SJSA1 (cell line): ENCODE measurements around the gene FUT2. TPM values are rescaled to one million over a fixed set of nuclear protein-coding genes. Genes with fewer than 3 reads are reported as not detected.

ENCODE experiments used
- DNase-seq, 2 experiments: peaks; one replicate each; pipeline ENCODE4 v3.0.0-alpha.2; 2015 to 2020; ENCODE audit warnings: low spot score in 2 of 2, low read depth in 1 of 2
- H3K27ac ChIP-seq: fragments of 250-450 bp; sonication (Bioruptor Pico); 2 replicates; pipeline ENCODE4 v1.5.1; 2020; ENCODE audit warnings: mild to moderate bottlenecking, moderate library complexity
- H3K27me3 ChIP-seq: fragments of 250-450 bp; sonication (Bioruptor Pico); replicated peaks from 2 replicates; pipeline ENCODE4 v1.5.1; 2020; ENCODE audit warnings: mild to moderate bottlenecking, moderate library complexity
- H3K36me3 ChIP-seq: fragments of 250-450 bp; sonication (Bioruptor Pico); 2 replicates; pipeline ENCODE4 v1.5.1; 2020; ENCODE audit warnings: mild to moderate bottlenecking
- H3K4me1 ChIP-seq: fragments of 250-450 bp; sonication (Bioruptor Pico); replicated peaks from 2 replicates; pipeline ENCODE4 v1.6.1; 2021; ENCODE audit warnings: mild to moderate bottlenecking
- H3K4me3 ChIP-seq: fragments of 250-450 bp; sonication (Bioruptor Pico); 2 replicates; pipeline ENCODE4 v1.5.1; 2020; ENCODE audit warnings: mild to moderate bottlenecking
- H3K9me3 ChIP-seq: fragments of 250-450 bp; sonication (Bioruptor Pico); replicated peaks from 2 replicates; pipeline ENCODE4 v1.5.1; 2020; ENCODE audit warnings: mild to moderate bottlenecking
- total RNA-seq: library from RNA; depleted of rRNA; stranded (reverse); fragments of >200 nt; shearing (Covaris generic); gene quantifications from 2 replicates; pipeline ENCODE4 v1.2.3, GENCODE V29; 2014

The FUT2 gene
- total RNA-seq, 1 experiment from 2014 or later, result not detected

DNA sequence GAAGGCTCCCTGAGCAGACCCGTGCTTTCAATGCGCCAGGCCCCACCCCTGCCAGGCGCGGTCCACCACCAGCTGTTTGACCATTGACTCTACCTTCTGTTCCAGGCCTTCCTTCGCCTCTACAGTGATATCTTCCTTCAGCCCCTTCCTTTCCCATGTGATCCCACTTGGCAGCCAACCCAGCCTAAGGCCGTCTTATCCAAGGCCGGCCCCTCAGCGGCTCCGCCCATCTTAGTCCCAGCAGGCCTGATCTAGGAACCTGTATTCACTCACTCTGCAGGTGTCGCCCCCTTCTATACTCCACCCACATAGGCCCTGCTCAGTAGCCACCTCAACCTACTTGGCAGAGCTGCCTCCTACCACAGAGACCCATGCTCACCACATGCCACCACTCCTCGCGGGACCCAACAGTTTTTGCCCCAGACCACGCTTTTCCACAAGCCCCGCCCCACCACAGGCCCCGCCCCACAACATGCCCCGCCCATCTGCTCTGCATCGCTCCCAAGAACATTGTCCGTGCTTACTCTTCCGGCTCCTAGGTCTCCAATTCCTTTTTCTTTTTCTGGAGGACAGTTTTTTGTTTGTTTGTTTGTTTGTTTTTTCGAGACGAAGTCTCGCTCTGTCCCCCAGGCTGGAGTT, 41.7 kb downstream of the FUT2 start:
- Histone ChIP-seq H3K4me1 (peaks cover 7% of the 10 kb centered on the region), H3K4me3 (no peak overlapping the region), H3K27ac (no peak overlapping the region), H3K9me3 (0 out of 2 replicates have a peak, but pooled peaks cover 2% of the 10 kb centered on the region), H3K27me3 (peaks cover 6% of the 10 kb centered on the region), H3K36me3 (no peaks in the 10 kb centered on the region)
- no peak for DNase-seq

DNA sequence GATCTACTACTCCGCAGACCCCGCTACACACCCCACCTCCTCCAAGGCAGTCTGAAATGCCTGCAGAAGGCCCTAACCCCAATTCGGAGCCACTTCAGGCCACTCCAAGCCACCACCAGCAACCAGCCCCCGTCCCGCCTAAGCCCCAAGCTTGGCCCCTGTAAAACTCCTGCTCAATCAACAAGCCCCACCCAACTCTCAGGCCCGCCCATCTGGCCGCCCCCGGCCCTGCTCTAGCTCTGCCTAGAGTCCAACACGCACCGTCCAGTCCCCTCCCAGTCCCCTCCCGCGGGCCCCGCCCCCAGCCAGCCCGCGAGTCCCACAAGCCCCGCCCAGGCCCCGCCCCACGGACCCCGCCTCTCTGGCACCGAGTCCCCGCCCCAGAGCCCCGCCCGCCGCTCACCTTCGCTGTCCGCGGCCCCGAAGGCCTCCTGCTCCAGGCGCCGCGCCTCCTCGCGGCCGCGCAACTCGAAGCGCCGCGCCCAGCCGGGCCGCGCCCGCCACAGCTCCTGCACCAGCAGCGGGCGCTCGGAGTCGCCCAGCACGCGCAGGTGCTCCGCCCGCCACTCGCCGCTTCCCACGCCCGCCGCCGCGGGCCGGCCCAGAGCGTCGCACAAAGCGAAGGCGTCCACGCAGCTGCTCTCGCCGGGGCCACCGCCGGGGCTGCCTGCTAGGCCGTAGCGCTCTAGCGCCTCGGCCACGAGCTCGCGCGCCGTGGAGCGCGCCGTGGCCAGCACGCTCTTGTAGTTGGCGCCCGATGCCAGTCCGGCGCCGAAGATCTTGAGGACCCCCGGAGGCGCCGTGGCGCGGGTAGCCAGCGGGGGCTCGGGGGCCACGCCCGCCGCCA, 43.0 kb downstream of the FUT2 start:
- H3K27ac ChIP-seq, result no peak overlapping the region

DNA sequence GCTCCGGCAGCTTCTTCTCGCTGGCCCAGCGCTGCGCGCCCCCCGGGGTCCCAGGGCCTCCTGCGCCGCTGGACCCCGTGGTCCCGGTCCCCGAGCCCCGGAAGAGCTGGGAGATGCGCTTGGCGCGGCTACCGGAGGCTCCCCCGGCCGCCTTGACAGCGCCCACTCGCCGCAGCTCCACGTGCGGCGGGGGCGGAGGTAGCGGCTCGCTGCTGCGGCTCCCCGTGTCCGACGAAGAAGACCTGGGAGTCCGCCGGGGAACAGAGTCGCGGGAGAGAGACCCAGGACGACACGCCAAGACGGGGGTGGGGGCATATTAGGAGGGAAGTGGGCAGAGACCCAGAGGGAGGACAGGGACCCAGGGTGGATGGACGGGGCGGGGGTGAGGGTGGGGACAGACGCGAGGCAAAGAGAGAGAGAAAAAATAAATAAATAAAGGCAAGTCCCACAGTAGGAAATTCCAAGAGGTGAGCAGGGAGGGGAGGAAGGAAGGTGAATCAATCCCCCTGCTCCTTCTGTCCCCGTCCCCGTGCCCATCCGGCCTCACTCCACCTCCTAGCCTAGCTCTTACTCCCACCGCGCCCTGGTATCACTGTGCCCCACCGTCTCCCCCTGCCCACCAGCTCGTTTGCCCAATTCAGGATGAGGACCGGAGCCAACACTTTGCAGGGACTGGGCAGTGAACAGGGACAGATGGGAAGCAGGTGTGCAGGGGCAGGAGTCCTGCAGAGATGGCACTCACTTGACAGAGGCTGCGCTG, 43.8 kb downstream of the FUT2 start:
- H3K27me3 ChIP-seq, result peaks cover 6% of the 10 kb centered on the region
- no peak overlapping the region for H3K27ac ChIP-seq
- no peak for DNase-seq

More for the DNA sequence above, 43.0 kb downstream of the FUT2 start:
- H3K4me3 ChIP-seq, result peak overlapping the region; percentile 37
- H3K9me3 ChIP-seq, result 0 out of 2 replicates have a peak, but pooled peaks cover 2% of the 10 kb centered on the region
- no peaks in the 10 kb centered on the region for H3K36me3 ChIP-seq
- peaks cover 6% of the 10 kb centered on the region for H3K27me3 ChIP-seq
- peaks cover 7% of the 10 kb centered on the region for H3K4me1 ChIP-seq
- peak; percentile 43 to 94 for DNase-seq

DNA sequence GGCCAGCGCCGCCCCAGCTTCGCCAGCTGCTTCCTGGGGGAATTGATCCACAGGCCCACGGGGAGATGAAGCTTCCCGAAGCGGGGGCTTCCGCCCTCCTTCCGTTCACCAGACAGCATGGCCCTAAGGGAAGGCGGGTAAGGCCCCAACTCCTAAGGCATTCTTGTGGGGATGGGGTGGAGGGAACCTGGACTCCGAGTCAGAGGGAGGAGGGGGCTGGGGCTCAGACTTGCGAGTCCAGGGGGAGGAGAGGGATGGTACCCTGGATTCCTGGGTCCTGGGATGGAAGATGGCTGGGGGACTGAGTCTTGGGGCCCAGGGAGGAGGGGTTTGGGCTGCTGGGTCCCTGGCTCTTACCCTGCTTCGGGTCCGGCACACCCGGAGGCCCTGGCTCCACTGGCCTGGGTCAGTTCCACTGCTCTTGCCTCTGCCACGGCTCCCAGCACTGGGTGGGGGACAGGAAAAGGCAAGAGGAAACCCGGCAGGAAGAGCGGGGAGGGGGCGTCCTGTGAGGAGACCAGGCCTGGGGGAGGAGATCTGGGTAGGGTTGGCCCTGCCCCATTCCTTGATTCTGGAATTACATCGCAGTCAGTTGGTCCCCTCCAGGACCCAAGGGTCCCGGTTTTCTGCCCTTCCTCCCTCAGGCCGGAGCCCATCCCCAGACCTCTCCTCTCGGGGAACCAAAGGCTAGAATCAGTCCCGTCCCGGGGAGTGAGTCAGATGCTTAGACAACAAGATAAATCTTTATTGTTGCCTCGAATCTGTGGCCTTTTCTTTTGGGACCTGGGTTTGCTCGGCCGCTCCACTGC, 44.6 kb downstream of the FUT2 start, which contains the start of gene RASIP1:
TSS of gene RASIP1 (minus strand) at position 447 of the 809 bp plus-strand sequence. CDS start at position 119, 328 bp downstream.
- Histone ChIP-seq H3K4me3 (peak within 1 kb of the TSS; percentile 37), H3K27me3 (peaks cover 6% of the 10 kb centered on the region), H3K4me1 (peaks cover 7% of the 10 kb centered on the region)

More for the DNA sequence above, 43.8 kb downstream of the FUT2 start:
- Histone ChIP-seq H3K4me3 (peak overlapping the region; percentile 37), H3K9me3 (0 out of 2 replicates have a peak, but pooled peaks cover 2% of the 10 kb centered on the region), H3K4me1 (peaks cover 7% of the 10 kb centered on the region), H3K36me3 (no peaks in the 10 kb centered on the region)

DNA sequence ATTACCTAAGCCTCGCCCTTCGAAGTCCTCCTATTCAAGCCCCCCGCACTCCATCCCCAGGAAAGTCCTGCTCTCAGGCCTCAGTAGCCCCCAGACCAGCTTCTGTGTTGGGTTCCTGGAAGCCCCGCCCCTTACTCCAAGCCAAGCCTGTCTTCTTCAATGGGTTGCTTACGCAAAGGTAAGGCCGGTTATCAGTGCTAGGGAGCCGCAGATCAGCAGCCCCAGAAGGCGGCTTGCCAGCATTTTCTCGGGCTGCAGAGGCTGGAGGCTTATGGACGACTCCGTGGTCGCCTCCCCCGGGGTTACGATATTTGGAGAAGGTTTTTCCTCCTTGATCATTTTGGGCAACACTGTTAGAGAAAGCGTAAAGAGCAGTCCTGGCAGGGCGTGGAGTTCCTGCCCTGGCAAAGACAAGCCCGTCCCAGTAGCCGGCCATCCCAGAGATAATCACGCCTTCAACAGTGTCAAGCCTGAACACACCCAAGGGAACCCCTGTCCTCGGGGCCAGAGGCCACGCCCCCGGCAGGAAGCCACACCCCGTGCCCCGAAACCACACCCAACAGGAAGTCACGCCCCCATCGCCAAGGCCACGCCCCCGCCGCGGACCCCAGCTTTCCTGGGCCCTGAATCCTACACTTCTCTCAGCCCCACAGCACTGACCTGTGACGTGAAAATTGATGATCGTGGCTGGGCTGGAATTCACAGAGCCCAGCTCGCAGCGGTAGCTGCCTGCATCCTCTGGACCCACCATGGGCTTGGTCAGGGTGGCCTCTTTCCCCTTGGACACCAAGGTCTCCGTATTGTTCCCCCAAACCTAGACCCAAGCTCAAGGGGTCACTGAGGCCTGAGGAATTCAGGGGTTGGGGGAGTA, 45.6 kb downstream of the FUT2 start:
- no peak overlapping the region for H3K4me3 ChIP-seq
- peaks cover 7% of the 10 kb centered on the region for H3K4me1 ChIP-seq
- peaks cover 6% of the 10 kb centered on the region for H3K27me3 ChIP-seq
- H3K27ac ChIP-seq, result no peak overlapping the region
- H3K36me3 ChIP-seq, result no peaks in the 10 kb centered on the region
- H3K9me3 ChIP-seq, result 0 out of 2 replicates have a peak, but pooled peaks cover 2% of the 10 kb centered on the region
- DNase-seq, result no peak

More for the DNA sequence above, 44.6 kb downstream of the FUT2 start, which contains the start of gene RASIP1:
- Histone ChIP-seq H3K9me3 (0 out of 2 replicates have a peak, but pooled peaks cover 2% of the 10 kb centered on the region), H3K36me3 (no peaks in the 10 kb centered on the region), H3K27ac (no peak within 1 kb of the TSS)
- no peak for DNase-seq

DNA sequence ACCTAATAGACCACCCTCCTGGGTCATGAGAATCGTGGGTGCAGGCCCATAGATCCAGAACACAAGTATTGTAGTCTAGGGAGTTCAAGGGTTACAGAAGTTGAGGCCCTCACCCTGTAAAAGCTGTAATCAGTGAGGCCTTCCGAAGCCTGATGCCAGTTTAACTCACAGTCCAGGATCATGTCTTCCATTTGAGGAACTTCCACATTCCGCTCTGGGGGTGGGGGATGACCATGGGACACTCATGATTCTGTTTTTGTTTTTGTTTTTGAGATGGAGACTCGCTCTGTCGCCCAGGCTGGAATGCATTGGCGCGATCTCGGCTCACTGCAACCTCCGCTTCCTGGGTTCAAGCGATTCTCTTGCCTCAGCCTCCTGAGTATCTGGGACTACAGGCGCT, 46.3 kb downstream of the FUT2 start:
- H3K36me3 ChIP-seq, result no peaks in the 10 kb centered on the region
- peaks cover 7% of the 10 kb centered on the region for H3K4me1 ChIP-seq
- H3K9me3 ChIP-seq, result 0 out of 2 replicates have a peak, but pooled peaks cover 2% of the 10 kb centered on the region
- H3K4me3 ChIP-seq, result no peak overlapping the region
- no peak for DNase-seq
- peaks cover 6% of the 10 kb centered on the region for H3K27me3 ChIP-seq
- H3K27ac ChIP-seq, result no peak overlapping the region

DNA sequence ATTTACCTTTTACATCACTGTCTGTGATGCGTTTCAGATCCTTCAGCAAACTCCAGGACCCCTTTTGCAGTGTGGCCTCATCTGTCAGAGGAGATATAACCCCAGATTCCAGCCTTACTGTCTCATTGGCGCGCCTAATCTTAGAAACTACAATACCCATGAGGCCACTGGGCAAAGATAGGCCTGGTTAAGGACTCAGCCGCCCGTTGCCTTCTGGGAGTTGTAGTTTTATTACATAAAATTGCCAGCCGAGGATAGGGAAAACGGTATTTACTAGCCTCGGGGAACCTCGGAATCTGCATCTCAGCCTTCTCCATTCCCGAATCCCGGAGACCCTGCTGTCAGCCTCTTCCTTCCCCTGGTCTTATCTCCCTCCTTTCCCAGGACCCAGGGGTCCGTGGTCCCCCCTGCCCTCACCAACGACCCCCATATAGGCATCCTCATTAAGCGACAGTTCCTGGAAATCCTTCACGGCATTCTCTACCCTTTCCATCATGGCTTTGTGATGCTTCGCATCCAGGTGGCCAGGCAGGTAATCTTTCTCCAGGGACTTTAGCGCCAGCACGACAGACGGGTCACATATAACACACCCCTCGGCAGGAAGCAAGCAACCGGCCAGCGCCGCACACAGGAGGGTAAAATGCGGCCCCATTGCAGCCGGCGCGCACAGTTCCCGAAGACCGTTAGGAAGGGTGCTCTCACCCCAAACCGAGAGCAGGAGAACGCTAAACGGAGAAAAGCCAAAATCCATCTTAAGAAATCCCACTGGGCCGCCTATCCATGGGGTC, 49.6 kb downstream of the FUT2 start:
- DNase-seq, result peak in 1 of 2 experiments; percentile 33
- Histone ChIP-seq H3K9me3 (no peaks in the 10 kb centered on the region), H3K4me3 (no peak overlapping the region), H3K4me1 (no peaks in the 10 kb centered on the region), H3K36me3 (no peaks in the 10 kb centered on the region), H3K27me3 (no peaks in the 10 kb centered on the region; the same call in 1 of the 2 replicates), H3K27ac (no peak overlapping the region)

DNA sequence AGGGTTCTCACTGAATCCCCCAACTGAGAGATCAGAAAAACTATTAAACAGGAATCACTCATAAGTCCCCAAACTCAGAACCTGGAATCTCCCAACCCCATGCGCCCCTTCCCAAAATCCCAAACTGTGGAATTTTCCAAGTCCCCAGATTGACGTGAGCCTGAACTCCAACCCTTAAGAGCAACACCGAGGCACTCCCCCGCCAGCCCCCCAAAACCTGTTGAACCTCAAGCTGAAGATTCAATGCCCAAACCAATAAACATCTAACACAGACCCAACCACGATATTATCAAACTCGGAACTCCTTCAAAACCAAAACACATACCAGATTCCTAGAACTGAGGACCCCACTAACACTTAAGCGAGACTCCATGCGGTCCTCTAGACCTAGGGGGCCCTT, 50.3 kb downstream of the FUT2 start:
- Histone ChIP-seq H3K27me3 (no peaks in the 10 kb centered on the region; the same call in 1 of the 2 replicates), H3K4me1 (no peaks in the 10 kb centered on the region), H3K4me3 (no peak overlapping the region), H3K36me3 (no peaks in the 10 kb centered on the region), H3K27ac (no peak overlapping the region), H3K9me3 (no peaks in the 10 kb centered on the region)
- DNase-seq, result no peak

DNA sequence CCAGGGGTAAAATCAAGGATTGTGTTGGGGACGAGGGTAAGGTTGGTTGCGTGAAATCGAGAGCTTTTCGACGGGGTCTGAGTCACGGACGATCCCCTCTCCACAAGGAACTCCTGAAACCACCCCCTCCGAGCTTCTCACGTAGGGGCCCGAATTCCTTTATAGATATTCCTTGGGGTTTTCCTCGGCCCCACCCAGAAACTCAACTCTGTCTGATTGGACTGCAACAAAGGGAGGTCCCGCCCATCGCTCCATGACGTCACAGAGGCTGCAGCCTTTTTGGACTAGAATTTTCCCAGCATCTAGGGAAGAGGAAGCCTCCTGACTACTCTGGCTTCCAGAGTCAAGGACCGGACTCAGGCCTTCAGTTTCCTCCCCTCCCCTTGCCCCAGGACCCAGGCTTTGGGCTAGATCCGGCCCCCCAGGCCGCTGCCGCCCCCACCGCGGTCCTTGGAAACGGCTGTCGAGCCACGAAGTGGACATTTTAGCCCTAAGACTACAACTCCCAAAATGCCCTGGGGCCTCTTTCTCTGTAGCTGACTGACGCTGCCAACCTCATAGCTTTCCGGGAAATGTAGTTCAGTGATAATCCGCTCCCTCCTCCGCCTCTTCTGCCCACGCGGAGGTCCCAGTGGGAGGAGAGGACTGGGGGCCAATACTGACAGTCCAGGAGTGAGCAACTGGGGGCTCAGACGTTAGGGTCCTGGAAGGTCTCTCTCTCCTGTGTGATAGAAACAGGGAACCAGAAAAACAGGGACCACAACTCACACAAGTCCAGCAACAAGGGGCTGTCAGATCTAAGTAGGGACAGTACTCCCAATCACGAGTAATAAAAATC, 51.2 kb downstream of the FUT2 start, which contains the start of gene IZUMO1:
TSS of gene IZUMO1 (minus strand) at position 172 of the 838 bp plus-strand sequence. CDS start 1,050 bp downstream, outside the sequence.
- Histone ChIP-seq H3K36me3 (no peaks in the 10 kb centered on the region), H3K4me3 (peak within 1 kb of the TSS; percentile 39), H3K27me3 (peaks cover 5% of the 10 kb centered on the region), H3K9me3 (no peaks in the 10 kb centered on the region), H3K27ac (peak within 1 kb of the TSS; percentile 59), H3K4me1 (no peaks in the 10 kb centered on the region)
- peak; percentile 83 to 87 for DNase-seq

DNA sequence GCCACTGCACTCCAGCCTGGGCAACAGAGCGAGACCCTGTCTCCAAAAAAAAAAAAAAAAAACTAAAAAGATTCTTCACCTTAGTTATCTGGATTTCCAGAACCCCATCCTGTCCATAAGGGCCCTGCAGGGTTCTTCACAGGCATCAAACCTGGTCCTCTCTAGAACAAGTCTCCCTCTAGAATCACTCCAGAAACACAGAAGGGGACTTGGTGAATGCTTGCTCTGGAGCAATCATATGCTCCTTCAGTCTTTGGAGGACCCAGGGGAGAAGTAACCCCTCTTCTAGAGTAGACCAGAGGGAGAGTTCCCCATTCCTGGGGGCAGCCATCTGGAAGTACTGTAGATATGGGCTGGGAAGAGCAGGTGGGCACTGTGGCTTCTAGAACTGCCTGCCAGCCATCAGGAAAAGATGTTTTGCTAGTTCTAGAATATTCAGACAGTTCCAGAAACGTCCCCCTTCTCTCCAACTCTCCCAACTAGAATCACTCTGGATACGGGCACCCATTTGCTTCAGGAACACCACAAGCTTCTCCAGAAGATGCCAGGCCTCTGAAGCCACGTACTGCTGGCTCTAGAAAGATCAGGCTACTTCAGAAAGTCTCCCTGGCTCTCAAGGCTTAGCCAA, 53.9 kb downstream of the FUT2 start:
- no peaks in the 10 kb centered on the region for H3K9me3 ChIP-seq
- peaks cover 7% of the 10 kb centered on the region; the same call in 1 of the 2 replicates for H3K4me1 ChIP-seq
- no peaks in the 10 kb centered on the region for H3K36me3 ChIP-seq
- H3K27ac ChIP-seq, result no peak overlapping the region
- H3K27me3 ChIP-seq, result peaks cover 22% of the 10 kb centered on the region
- no peak for DNase-seq
- H3K4me3 ChIP-seq, result no peak overlapping the region
